ENCODE measurements around the gene UGT2B10.

Gene UGT2B10

DNA sequence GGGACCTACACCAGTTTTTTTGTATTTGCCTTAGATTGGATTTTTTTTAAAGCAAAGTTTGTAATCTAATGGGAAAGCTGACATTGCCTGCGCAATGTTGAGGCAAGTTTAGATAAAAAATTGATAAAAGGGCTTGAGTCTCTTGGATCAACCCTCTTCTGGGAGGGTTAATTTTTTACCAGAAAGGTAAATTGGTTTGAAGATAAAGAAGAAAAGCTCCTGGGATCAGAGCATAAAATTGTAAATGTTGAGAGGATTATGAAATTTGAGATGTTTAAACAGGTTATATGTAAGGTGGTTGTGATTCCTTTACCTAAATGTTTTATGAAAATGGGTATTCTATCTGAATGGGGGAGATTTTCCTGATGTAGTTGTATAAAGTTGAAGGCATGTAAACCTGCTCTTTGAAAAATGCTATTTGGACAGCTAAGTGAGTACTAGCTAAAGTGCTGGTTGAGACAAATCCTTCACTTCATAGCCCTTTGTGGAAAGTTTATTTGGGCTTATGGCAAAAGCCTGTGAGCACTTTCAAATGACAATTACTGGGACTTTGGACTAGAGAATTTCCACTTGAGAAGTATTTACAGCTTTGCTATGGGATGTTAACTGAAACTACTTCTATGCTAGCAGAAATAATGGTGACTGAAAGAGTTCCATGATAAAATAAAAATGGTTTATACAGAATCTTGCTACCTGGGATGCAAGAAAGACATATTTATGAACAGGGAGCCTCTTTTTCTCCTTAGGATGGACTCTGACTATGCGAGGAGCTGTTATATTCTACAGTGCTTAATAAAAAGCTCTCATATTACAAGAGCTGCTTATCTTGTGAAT lies 56.2 kb downstream of the UGT2B10 start:
- DNase-seq (ENCODE audit: low read depth in 2 of 2): no peak

DNA sequence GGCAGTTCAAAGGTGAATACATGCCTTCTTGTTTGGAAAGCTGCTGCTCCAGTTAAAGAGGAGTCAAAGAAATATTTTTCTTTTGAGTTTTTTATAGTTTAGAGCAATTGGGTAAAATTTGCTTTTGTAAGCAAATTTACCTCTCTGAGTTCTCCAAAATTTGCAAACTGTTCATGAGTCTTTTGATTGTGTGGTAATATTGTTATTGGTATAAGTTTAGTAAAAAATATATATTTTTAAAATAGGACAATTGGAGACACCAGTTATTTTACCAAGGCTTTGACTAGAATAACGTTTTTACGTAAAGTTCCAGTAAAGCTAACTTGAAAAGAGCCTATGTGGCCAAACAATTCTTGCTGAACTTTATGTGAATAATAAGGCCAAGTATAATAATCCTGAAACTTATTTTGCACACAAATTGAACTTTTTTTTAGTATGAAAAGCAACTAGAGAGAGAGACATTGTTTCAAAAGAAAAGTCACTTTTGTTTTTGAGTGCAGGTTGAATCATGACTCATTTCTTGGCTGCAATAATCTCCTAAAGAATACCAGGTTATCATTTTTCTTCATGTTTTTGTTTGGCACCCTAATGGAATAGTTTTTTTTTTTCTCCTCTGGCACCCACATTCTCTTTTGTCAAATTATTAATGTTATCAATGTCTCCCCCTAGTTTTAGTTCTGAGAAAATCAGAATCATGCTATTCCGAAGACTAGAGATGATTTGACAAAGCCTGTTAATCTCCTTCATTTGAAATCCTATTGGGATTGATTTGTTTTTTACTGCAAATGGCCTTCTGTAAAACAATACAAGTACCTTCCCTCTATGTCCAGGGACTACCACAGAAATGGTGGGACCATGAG lies 57.1 kb downstream of the UGT2B10 start:
- no peak for DNase-seq (ENCODE audit: low read depth in 2 of 2)

DNA sequence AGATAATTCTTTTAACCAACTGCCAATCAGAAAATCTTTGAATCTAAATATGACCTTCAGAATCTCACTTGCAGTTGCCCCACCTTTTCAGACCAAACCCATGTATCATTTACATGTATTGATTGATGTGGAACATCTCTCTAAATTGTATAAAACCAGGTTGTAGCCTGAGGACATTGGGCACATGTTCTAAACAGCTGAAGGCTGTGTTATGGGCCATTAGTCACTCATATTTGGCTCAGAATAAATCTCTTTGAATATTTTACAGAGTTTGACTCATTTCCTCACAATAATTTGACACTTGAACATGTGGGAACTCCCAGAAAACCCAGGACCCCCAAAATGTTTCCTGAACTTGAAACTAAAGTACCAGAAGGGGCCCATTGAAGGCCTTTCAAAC lies 58.7 kb downstream of the UGT2B10 start:
- DNase-seq (ENCODE audit: low read depth in 2 of 2): no peak

DNA sequence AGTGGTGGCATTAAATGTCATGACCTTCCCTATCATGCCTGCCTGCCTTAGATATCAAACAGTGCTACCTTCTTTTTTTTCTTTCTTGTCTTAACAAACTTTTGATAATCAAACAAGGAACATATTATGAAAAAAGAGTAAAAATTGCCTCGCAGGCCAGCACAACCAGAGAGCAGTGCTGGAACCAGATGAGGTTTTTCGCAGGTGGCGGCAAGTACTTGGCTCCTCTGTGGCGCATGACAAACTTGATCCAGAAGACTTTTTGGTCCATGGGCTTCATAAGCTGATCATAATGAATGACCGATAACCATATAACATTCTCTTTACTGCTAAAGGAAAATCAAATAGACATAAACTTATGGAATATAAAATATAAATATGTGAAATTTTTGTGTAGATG lies 61.8 kb downstream of the UGT2B10 start:
- no peak for DNase-seq (ENCODE audit: low read depth in 2 of 2)

DNA sequence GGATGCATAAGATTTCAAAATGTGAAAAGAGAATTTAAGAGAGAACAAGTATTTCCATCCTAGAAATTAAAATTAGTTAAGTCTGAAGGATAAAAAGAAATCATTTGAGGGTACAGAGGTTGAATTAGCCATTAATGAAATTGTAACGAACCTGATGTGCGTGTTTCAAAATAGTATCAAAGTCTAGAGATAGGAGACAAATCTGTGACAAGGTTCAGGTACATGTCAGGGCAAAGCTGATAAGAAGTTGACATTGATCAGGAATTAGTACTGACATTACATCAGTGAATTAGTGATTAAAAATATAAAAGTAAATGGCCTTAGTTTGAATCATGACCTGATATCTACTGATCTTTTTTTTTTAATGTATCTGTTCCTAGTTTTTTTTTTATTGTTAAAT lies 62.3 kb downstream of the UGT2B10 start:
- DNase-seq (ENCODE audit: low read depth in 2 of 2): no peak
